Esophagus muscularis mucosa (tissue), 4 donors: ENCODE results near the gene HINFP. TPM values are rescaled to one million over a fixed set of nuclear protein-coding genes. Genes with fewer than 3 reads are reported as not detected.
"Not testable (repeated sequence)": the region's sequence is repeated elsewhere in the genome, so short reads cannot be mapped to it uniquely, and the experiment has no call there.

Experiments
- DNase-seq: peaks from one replicate; pipeline ENCODE4 v3.0.0-alpha.2; 2017; ENCODE audit errors: extremely low spot score
- H3K27ac ChIP-seq, 4 donors: fragments of 200-600 bp; sonication (generic); replicated peaks in 1 of 4; 1 replicate in 3 of 4; 2 replicates in 1 of 4; pipeline ENCODE4 v1.5.1; 2016 to 2019; ENCODE audit warnings: mild to moderate bottlenecking in 1 of 4
- H3K27me3 ChIP-seq, 4 donors: fragments of 200-600 bp; sonication (generic); one replicate each; pipeline versions ENCODE4 v1.5.1 to v1.6.0; 2016 to 2019
- H3K36me3 ChIP-seq, 4 donors: fragments of 200-600 bp; sonication (generic); one replicate each; pipeline ENCODE4 v1.5.1; 2016 to 2019
- H3K4me1 ChIP-seq, 4 donors: fragments of 200-600 bp; sonication (generic); one replicate each; pipeline ENCODE4 v1.5.1; 2016 to 2019
- H3K4me3 ChIP-seq, 4 donors: fragments of 200-600 bp; sonication (generic); 1 replicate in 2 of 4; 2 replicates in 2 of 4; pipeline ENCODE4 v1.5.1; 2016 to 2019; ENCODE audit warnings: mild to moderate bottlenecking in 4 of 4, moderate library complexity in 1 of 4
- H3K9me3 ChIP-seq, 4 donors: fragments of 200-600 bp; sonication (generic); 1 replicate in 3 of 4; 2 replicates in 1 of 4; pipeline ENCODE4 v1.5.1; 2016 to 2019
- CTCF ChIP-seq, 3 experiments: fragments of 200-600 bp in 2 of 3; fragments of 450-650 bp in 1 of 3; sonication (generic) in 2 of 3; IDR thresholded peaks; one replicate each; pipeline ENCODE4 v1.5.1; 2017 to 2019; ENCODE audit warnings: antibody characterized with exemption in 3 of 3, mild to moderate bottlenecking in 2 of 3, moderate library complexity in 1 of 3
- EP300 ChIP-seq: sonication (generic); formaldehyde crosslinking; IDR thresholded peaks from one replicate; pipeline ENCODE4 v1.6.1; 2017; ENCODE audit warnings: antibody characterized with exemption
- POLR2A ChIP-seq: fragments of 450-650 bp; IDR thresholded peaks from one replicate; pipeline ENCODE4 v1.6.1; 2017; ENCODE audit warnings: antibody characterized with exemption, moderate library complexity, mild to moderate bottlenecking, low read depth
- POLR2AphosphoS5 ChIP-seq, 2 donors: sonication (generic); formaldehyde crosslinking; IDR thresholded peaks; one replicate each; pipeline ENCODE4 v1.6.1; 2017; ENCODE audit warnings: antibody characterized with exemption in 2 of 2
- WGBS: methylation state at CpG from one replicate; pipeline ENCODE4 v1.1.5; 2018; 5-methylcytosine and 5-hydroxymethylcytosine counted together
- intact Hi-C: fragments of 100-400 bp; cut with DNase I; formaldehyde crosslinking; loops from one replicate; pipeline ENCODE4 v1.15.1; 2023
- total RNA-seq, 4 donors: library from RNA; depleted of rRNA; stranded (reverse); fragments of >200 nt; gene quantifications; one replicate each; pipeline versions ENCODE4 v1.1.0 to v1.2.1, GENCODE V29; 2016

Gene HINFP
- total RNA-seq, 4 donors from 2014 or later: 22.8 to 30.8 (median 26.4) TPM

DNA sequence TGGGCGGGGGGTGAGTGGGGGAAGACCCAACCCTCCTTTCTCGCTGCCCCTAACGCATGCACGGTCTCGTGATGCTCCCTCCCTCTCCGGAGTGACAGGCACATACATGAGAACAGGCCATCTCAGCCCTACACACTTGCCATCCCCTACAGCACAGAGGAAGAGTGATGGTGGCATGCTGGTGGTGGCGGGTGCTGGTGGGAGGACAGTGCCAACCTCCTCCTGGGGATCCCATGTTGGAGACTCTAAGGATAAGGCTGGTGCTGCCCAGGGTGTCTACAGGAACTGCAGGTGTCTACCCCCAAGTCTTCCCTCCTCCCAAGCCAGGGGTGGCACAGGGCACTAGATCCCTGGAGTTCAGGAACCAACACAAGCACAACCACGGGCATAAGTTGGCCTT lies 40.5 kb downstream of the HINFP start:
- Histone ChIP-seq H3K36me3 (no peaks in the 10 kb centered on the region), H3K27me3 (no peaks in the 10 kb centered on the region), H3K4me3 (no peak overlapping the region), H3K27ac (no peak overlapping the region), H3K9me3 (no peaks in the 10 kb centered on the region), H3K4me1 (no peaks in the 10 kb centered on the region)
- 81% methylated on average over 7 of the region's 8 CpGs for WGBS
- no peak for DNase-seq
- TF ChIP-seq CTCF (IDR thresholded peaks at IDR 0.05) (no peak), EP300 (no peak), POLR2A (no peak), POLR2AphosphoS5 (IDR thresholded peaks at IDR 0.05) (no peak)
- intact Hi-C loops: no loop called here

DNA sequence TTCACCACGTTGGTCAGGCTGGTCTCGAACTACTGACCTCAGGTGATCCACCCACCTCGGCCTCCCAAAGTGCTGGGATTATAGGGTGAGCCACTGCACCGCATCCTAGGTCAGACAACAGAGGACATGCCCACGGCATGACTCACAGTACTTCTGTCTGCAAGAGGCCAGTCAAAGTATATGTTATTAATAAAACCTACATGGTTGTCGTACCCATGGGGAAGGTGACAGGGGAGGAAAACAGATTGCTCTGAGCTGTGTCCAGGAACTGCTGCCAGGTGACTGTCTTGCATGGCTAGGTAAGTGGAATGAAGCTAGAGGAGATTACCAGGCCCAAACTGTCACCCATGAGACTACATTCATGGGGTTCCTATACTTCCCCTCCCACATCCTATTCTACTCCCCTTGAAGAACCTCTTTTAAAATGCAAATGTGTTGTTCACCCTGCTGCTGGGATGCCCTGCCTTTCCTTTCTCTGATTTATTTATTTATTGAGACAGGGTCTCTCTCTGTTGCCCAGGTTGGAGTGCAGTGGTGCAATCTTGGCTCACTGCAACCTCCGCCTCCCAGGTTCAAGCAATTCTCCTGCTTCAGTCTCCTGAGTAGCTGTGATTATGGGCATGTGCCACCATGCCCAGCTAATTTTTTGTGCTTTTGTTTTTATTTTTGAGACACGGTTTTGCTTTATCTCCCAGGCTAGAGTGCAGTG lies 45.1 kb downstream of the HINFP start:
- WGBS: 77% methylated on average over 8 of the region's 8 CpGs

GRCh38 chr11:119167077-119167458 lies 45.7 kb downstream of the HINFP start:
- WGBS: 92% methylated on average over 10 of the region's 10 CpGs
- H3K9me3 ChIP-seq, H3K27me3 ChIP-seq, intact Hi-C loops, H3K36me3 ChIP-seq, H3K27ac ChIP-seq, DNase-seq, H3K4me3 ChIP-seq: not testable (repeated sequence)
- peaks cover 10 to 17% (median 11%) of the 10 kb centered on the region in 4 donors for H3K4me1 ChIP-seq

More for the DNA sequence above, 45.1 kb downstream of the HINFP start:
- Histone ChIP-seq H3K9me3 (no peaks in the 10 kb centered on the region), H3K27me3 (no peaks in the 10 kb centered on the region), H3K4me1 (peaks cover 10 to 17% (median 11%) of the 10 kb centered on the region in 4 donors), H3K27ac (no peak overlapping the region), H3K36me3 (peaks cover 0 to 4% (median 0%) of the 10 kb centered on the region in 4 donors), H3K4me3 (no peak overlapping the region)
- TF ChIP-seq POLR2AphosphoS5 (IDR thresholded peaks at IDR 0.05) (no peak), POLR2A (no peak), EP300 (no peak), CTCF (IDR thresholded peaks at IDR 0.05) (no peak)
- no peak for DNase-seq
- intact Hi-C loops: no loop called here

- 58% methylated on average over 6 of the region's 6 CpGs for WGBS
- Histone ChIP-seq H3K9me3 (no peaks in the 10 kb centered on the region), H3K27me3 (no peaks in the 10 kb centered on the region), H3K36me3 (peaks cover 0 to 15% (median 4%) of the 10 kb centered on the region in 4 donors), H3K27ac (peak overlapping the region in 2 of 4 donors; percentile 97 to 99), H3K4me3 (peak overlapping the region in 1 of 4 donors; percentile 82), H3K4me1 (peaks cover 10 to 17% (median 11%) of the 10 kb centered on the region in 4 donors)
- no peak for DNase-seq
- intact Hi-C loops: loop anchor here (2.0 kb wide), 1 partner anchor 29 kb away; no protein-coding TSS in a partner anchor
- no peak for TF ChIP-seq CTCF (IDR thresholded peaks at IDR 0.05)
- TF ChIP-seq EP300: no peak
- TF ChIP-seq POLR2A: no peak
- no peak for TF ChIP-seq POLR2AphosphoS5 (IDR thresholded peaks at IDR 0.05)
These were observed 46.6 kb downstream of the HINFP start for GRCh38 chr11:119167933-119168332.

- H3K27me3 ChIP-seq: no peaks in the 10 kb centered on the region
- TF ChIP-seq EP300 (no peak), POLR2A (peak; percentile 59), POLR2AphosphoS5 (IDR thresholded peaks at IDR 0.05) (peak; percentile 70 to 94), CTCF (IDR thresholded peaks at IDR 0.05) (peak; percentile 78 to 97 (median 94))
- DNase-seq: peak; percentile 95
- WGBS: 7% methylated on average over 6 of the region's 63 CpGs
- H3K4me1 ChIP-seq: peaks cover 10 to 17% (median 11%) of the 10 kb centered on the region in 4 donors
- intact Hi-C loops: loop anchor here (2.0 kb wide), 1 partner anchor 28 kb away; no protein-coding TSS in a partner anchor
- peaks cover 3 to 22% (median 9%) of the 10 kb centered on the region in 4 donors for H3K36me3 ChIP-seq
- peak within 1 kb of the TSS; percentile 82 to 94 (median 88) for H3K4me3 ChIP-seq
- H3K9me3 ChIP-seq: no peaks in the 10 kb centered on the region
- peak within 1 kb of the TSS; percentile 96 to 99 (median 96) for H3K27ac ChIP-seq
These were observed 47.3 kb downstream of the HINFP start, which contains the start of gene NLRX1 for GRCh38 chr11:119168471-119169281. NLRX1 (plus strand) TSS chr11:119168725; CDS start chr11:119171404, 2,679 bp downstream.
